DMS114 treated with DMSO at 0.1 percent for 48 hours (cell line): ENCODE results near the gene SUSD2.
"Not testable (repeated sequence)": the region's sequence is repeated elsewhere in the genome, so short reads cannot be mapped to it uniquely, and the experiment has no call there.

ENCODE experiments used
- DNase-seq: peaks from one replicate; lab custom pipeline; 2025; ENCODE audit not compliant: unreplicated experiment; lab: John Stamatoyannopoulos, UW

Gene SUSD2

GRCh38 chr22:24210409-24210808 lies 29.1 kb downstream of the SUSD2 start:
- not testable (repeated sequence) for DNase-seq

GRCh38 chr22:24211716-24212115 lies 30.4 kb downstream of the SUSD2 start:
- not testable (repeated sequence) for DNase-seq

GRCh38 chr22:24213111-24213510 lies 31.8 kb downstream of the SUSD2 start:
- not testable (repeated sequence) for DNase-seq

- no peak for DNase-seq
These were observed 33.4 kb downstream of the SUSD2 start for GRCh38 chr22:24214467-24215285.

- DNase-seq = no peak
These were observed 35.4 kb downstream of the SUSD2 start for GRCh38 chr22:24216541-24217209.

- DNase-seq = no peak
These were observed 36.1 kb downstream of the SUSD2 start for GRCh38 chr22:24217384-24217783.

GRCh38 chr22:24219750-24220149 lies 38.5 kb downstream of the SUSD2 start:
- DNase-seq = no peak

GRCh38 chr22:24224468-24224867 lies 43.2 kb downstream of the SUSD2 start:
- DNase-seq = no peak

GRCh38 chr22:24225044-24225601 lies 43.8 kb downstream of the SUSD2 start:
- no peak for DNase-seq

- DNase-seq = no peak
These were observed 44.7 kb downstream of the SUSD2 start for GRCh38 chr22:24225951-24226350.

- no peak for DNase-seq
These were observed 49.8 kb downstream of the SUSD2 start for GRCh38 chr22:24230911-24231656.

GRCh38 chr22:24231706-24232105 lies 50.4 kb downstream of the SUSD2 start:
- DNase-seq = no peak

GRCh38 chr22:24232124-24232523 lies 50.8 kb downstream of the SUSD2 start:
- no peak for DNase-seq

- DNase-seq = no peak
These were observed 51.4 kb downstream of the SUSD2 start for GRCh38 chr22:24232725-24233124.

- no peak for DNase-seq
These were observed 51.9 kb downstream of the SUSD2 start for GRCh38 chr22:24233235-24233634.

GRCh38 chr22:24233816-24234215 lies 52.5 kb downstream of the SUSD2 start:
- DNase-seq = no peak

GRCh38 chr22:24235315-24235714 lies 54.0 kb downstream of the SUSD2 start:
- DNase-seq = no peak

GRCh38 chr22:24236656-24237055 lies 55.4 kb downstream of the SUSD2 start:
- DNase-seq = no peak

GRCh38 chr22:24238101-24238694 lies 56.9 kb downstream of the SUSD2 start:
- DNase-seq = not testable (repeated sequence)
